ENCODE results near the gene ESPNL.

DNA sequence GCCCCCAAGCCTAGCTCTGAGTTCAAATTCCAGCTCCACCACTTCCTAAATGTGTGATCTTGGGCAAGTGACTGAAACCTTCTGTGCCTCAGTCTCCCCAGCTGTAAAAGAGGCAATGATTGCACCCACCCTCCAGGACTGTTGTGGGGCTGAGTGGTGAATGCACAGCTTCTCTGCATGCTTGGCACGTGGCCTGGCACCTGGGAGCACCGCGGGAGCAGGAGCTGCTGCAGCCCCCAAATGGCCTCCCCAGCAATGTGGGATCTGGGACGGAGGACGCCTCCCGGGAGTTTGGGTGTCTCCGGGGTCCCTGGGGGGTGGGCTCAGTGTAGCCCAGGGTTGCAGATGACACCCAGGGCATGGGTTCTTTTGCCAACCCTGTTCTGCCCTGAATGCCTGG lies 39.9 kb downstream of the ESPNL start:
- TF ChIP-seq, protein P1, sequence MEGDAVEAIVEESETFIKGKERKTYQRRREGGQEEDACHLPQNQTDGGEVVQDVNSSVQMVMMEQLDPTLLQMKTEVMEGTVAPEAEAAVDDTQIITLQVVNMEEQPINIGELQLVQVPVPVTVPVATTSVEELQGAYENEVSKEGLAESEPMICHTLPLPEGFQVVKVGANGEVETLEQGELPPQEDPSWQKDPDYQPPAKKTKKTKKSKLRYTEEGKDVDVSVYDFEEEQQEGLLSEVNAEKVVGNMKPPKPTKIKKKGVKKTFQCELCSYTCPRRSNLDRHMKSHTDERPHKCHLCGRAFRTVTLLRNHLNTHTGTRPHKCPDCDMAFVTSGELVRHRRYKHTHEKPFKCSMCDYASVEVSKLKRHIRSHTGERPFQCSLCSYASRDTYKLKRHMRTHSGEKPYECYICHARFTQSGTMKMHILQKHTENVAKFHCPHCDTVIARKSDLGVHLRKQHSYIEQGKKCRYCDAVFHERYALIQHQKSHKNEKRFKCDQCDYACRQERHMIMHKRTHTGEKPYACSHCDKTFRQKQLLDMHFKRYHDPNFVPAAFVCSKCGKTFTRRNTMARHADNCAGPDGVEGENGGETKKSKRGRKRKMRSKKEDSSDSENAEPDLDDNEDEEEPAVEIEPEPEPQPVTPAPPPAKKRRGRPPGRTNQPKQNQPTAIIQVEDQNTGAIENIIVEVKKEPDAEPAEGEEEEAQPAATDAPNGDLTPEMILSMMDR (conservative IDR thresholded peaks at IDR 0.05) = no peak
- TF ChIP-seq ZFX (IDR thresholded peaks at IDR 0.05) = no peak
